Natural killer cell (primary cell): ENCODE results near the gene SHISA3. TPM values are rescaled to one million over a fixed set of nuclear protein-coding genes. Genes with fewer than 3 reads are reported as not detected.

Source experiments
- ATAC-seq, 3 donors: fragments of 150-1000 bp in 2 of 3; fragments of 200-7000 bp in 1 of 3; cut with Tn5 transposase; 1 replicate in 1 of 3; 2 replicates in 2 of 3; pipeline ENCODE4 v1.10.0; 2021; ENCODE audit warnings: mild to moderate bottlenecking in 2 of 3, moderate library complexity in 2 of 3
- DNase-seq, 2 donors: peaks; one replicate each; pipeline versions ENCODE4 v3.0.0 to v3.0.0-alpha.2; 2013 to 2021; ENCODE audit warnings: mixed read lengths in 1 of 2
- H3K27ac ChIP-seq: one replicate; pipeline ENCODE4 v1.5.1; 2013; ENCODE audit warnings: mild to moderate bottlenecking, low read length
- H3K27me3 ChIP-seq: one replicate; pipeline ENCODE4 v1.6.1; 2013; ENCODE audit warnings: low read length; ENCODE audit not compliant: control insufficient read depth, insufficient read depth
- H3K36me3 ChIP-seq: one replicate; pipeline ENCODE4 v1.6.1; 2013; ENCODE audit warnings: low read length; ENCODE audit not compliant: control insufficient read depth, insufficient read depth
- H3K4me1 ChIP-seq: one replicate; pipeline ENCODE4 v1.6.1; 2013; ENCODE audit warnings: low read length; ENCODE audit not compliant: control insufficient read depth, insufficient read depth
- H3K4me3 ChIP-seq: one replicate; pipeline ENCODE4 v1.5.1; 2013; ENCODE audit warnings: low read length
- H3K9me3 ChIP-seq: one replicate; pipeline ENCODE4 v1.6.1; 2013; ENCODE audit warnings: low read length; ENCODE audit not compliant: control insufficient read depth, insufficient read depth
- H3K27ac Mint-ChIP-seq, 2 donors: one replicate each; pipeline ENCODE4 v1.8.0; 2022; ENCODE audit warnings: mild to moderate bottlenecking in 2 of 2, mixed read lengths in 2 of 2, moderate library complexity in 1 of 2
- H3K27me3 Mint-ChIP-seq, 2 donors: one replicate each; pipeline ENCODE4 v1.8.0; 2022; ENCODE audit warnings: low read depth in 2 of 2, mixed read lengths in 2 of 2
- H3K36me3 Mint-ChIP-seq: one replicate; pipeline ENCODE4 v1.8.0; 2022; ENCODE audit warnings: mixed read lengths
- H3K4me1 Mint-ChIP-seq, 2 donors: one replicate each; pipeline ENCODE4 v1.8.0; 2022; ENCODE audit warnings: mixed read lengths in 2 of 2
- H3K4me3 Mint-ChIP-seq: one replicate; pipeline ENCODE4 v1.8.0; 2022; ENCODE audit warnings: mild to moderate bottlenecking, moderate library complexity, mixed read lengths
- H3K9me3 Mint-ChIP-seq, 2 donors: one replicate each; pipeline ENCODE4 v1.8.0; 2022; ENCODE audit warnings: mixed read lengths in 2 of 2
- WGBS: methylation state at CpG from one replicate; pipeline ENCODE4 v1.1.7; 2013; ENCODE audit warnings: missing lambda C conversion rate; ENCODE audit not compliant: insufficient coverage; 5-methylcytosine and 5-hydroxymethylcytosine counted together
- intact Hi-C: fragments of 100-400 bp; cut with micrococcal nuclease; formaldehyde crosslinking; loops from one replicate; pipeline ENCODE4 v1.14.2; 2022
- total RNA-seq, 4 donors: library from RNA; stranded (reverse); fragments of 120-200 nt in 1 of 4; gene quantifications; one replicate each; pipeline versions ENCODE4 v1.2.3 to v1.2.4, GENCODE V29; 2013 to 2022
- TF ChIP-seq, protein P1 (sequence below): fragments of 200-600 bp; IDR thresholded peaks from one replicate; pipeline ENCODE4 v1.8.0; 2022; ENCODE audit warnings: antibody characterized with exemption

The SHISA3 gene
- total RNA-seq, 3 donors from 2014 or later (not counting 1 experiment from before 2014, with no cell fraction given) = not detected

DNA sequence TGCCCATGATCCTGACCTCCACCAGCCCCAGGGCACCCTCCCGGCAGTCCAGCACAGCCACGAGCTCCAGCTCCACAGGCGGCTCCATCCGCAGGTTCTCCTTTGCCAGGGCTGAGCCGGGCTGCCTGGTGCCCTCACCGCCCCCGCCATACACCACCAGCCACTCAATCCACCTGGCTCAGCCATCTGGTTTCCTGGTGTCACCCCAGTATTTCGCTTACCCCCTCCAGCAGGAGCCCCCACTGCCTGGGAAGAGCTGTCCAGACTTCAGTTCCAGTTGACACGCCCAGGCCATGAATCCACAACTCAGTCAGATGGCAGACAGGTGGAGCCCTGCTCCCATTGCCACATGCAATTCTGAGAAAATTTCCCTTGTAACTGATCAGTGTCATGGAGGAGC, 3.9 kb downstream of the SHISA3 start:
- Mint-ChIP-seq H3K4me3 (no peak overlapping the region), H3K36me3 (no peaks in the 10 kb centered on the region), H3K4me1 (peaks cover 21 to 31% of the 10 kb centered on the region in 2 donors), H3K9me3 (no peaks in the 10 kb centered on the region), H3K27me3 (peaks cover 48 to 52% of the 10 kb centered on the region in 2 donors), H3K27ac (no peak overlapping the region)
- TF ChIP-seq, protein P1, sequence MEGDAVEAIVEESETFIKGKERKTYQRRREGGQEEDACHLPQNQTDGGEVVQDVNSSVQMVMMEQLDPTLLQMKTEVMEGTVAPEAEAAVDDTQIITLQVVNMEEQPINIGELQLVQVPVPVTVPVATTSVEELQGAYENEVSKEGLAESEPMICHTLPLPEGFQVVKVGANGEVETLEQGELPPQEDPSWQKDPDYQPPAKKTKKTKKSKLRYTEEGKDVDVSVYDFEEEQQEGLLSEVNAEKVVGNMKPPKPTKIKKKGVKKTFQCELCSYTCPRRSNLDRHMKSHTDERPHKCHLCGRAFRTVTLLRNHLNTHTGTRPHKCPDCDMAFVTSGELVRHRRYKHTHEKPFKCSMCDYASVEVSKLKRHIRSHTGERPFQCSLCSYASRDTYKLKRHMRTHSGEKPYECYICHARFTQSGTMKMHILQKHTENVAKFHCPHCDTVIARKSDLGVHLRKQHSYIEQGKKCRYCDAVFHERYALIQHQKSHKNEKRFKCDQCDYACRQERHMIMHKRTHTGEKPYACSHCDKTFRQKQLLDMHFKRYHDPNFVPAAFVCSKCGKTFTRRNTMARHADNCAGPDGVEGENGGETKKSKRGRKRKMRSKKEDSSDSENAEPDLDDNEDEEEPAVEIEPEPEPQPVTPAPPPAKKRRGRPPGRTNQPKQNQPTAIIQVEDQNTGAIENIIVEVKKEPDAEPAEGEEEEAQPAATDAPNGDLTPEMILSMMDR = no peak
- H3K9me3 ChIP-seq = no peaks in the 10 kb centered on the region
- peaks cover 23% of the 10 kb centered on the region for H3K27me3 ChIP-seq
- H3K36me3 ChIP-seq = no peaks in the 10 kb centered on the region
- H3K27ac ChIP-seq = no peak overlapping the region
- 73% methylated on average over 9 of the region's 9 CpGs for WGBS
- intact Hi-C loops = no loop called here
- H3K4me1 ChIP-seq = peaks cover 30% of the 10 kb centered on the region
- DNase-seq (no peak), ATAC-seq (no peak)
- no peak overlapping the region for H3K4me3 ChIP-seq

- TF ChIP-seq, protein P1 = no peak
- intact Hi-C loops = no loop called here
- no peaks in the 10 kb centered on the region for H3K36me3 Mint-ChIP-seq
Observed at GRCh38 chr4:42404001-42404400, 6.7 kb downstream of the SHISA3 start.

GRCh38 chr4:42410446-42410845, 13.2 kb downstream of the SHISA3 start:
- ATAC-seq (no peak), DNase-seq (no peak)
- no peaks in the 10 kb centered on the region for H3K9me3 ChIP-seq
- no peaks in the 10 kb centered on the region for H3K27me3 Mint-ChIP-seq
- no peak overlapping the region for H3K27ac Mint-ChIP-seq
- TF ChIP-seq, protein P1 = no peak
- WGBS = 94% methylated on average over 2 of the region's 3 CpGs
- peaks cover 21% of the 10 kb centered on the region for H3K36me3 Mint-ChIP-seq
- intact Hi-C loops = no loop called here
- H3K4me1 ChIP-seq = no peaks in the 10 kb centered on the region
- peaks cover 38% of the 10 kb centered on the region for H3K36me3 ChIP-seq
- H3K4me3 ChIP-seq = no peak overlapping the region
- peaks cover 0 to 5% of the 10 kb centered on the region in 2 donors for H3K4me1 Mint-ChIP-seq
- no peaks in the 10 kb centered on the region for H3K9me3 Mint-ChIP-seq
- no peak overlapping the region for H3K27ac ChIP-seq
- H3K4me3 Mint-ChIP-seq = no peak overlapping the region
- H3K27me3 ChIP-seq = no peaks in the 10 kb centered on the region

More at GRCh38 chr4:42404001-42404400, 6.7 kb downstream of the SHISA3 start:
- Histone ChIP-seq H3K27me3 (peaks cover 6% of the 10 kb centered on the region), H3K9me3 (no peaks in the 10 kb centered on the region), H3K27ac (no peak overlapping the region), H3K4me3 (no peak overlapping the region), H3K36me3 (peaks cover 3% of the 10 kb centered on the region), H3K4me1 (peaks cover 3% of the 10 kb centered on the region)
- 84% methylated on average over 6 of the region's 6 CpGs for WGBS
- Mint-ChIP-seq H3K9me3 (no peaks in the 10 kb centered on the region), H3K4me3 (no peak overlapping the region), H3K4me1 (peaks cover 1 to 6% of the 10 kb centered on the region in 2 donors), H3K27me3 (peaks cover 28 to 29% of the 10 kb centered on the region in 2 donors), H3K27ac (no peak overlapping the region)
- ATAC-seq (no peak), DNase-seq (no peak)

GRCh38 chr4:42411803-42412202, 14.5 kb downstream of the SHISA3 start:
- Histone ChIP-seq H3K36me3 (peaks cover 41% of the 10 kb centered on the region), H3K4me3 (no peak overlapping the region), H3K27ac (no peak overlapping the region), H3K9me3 (no peaks in the 10 kb centered on the region), H3K4me1 (no peaks in the 10 kb centered on the region), H3K27me3 (no peaks in the 10 kb centered on the region)
- no peak for ATAC-seq
- no peaks in the 10 kb centered on the region for H3K27me3 Mint-ChIP-seq
- TF ChIP-seq, protein P1 = no peak
- H3K4me1 Mint-ChIP-seq = peaks cover 0 to 11% of the 10 kb centered on the region in 2 donors
- no peak overlapping the region for H3K27ac Mint-ChIP-seq
- no peak for DNase-seq
- WGBS = 100% methylated on average over 4 of the region's 4 CpGs
- H3K9me3 Mint-ChIP-seq = no peaks in the 10 kb centered on the region
- peaks cover 21% of the 10 kb centered on the region for H3K36me3 Mint-ChIP-seq
- intact Hi-C loops = no loop called here
- H3K4me3 Mint-ChIP-seq = no peak overlapping the region
